ENCODE data around the gene CNTNAP2.

GRCh38 chr7:148461392-148462179 is 2345.0 kb downstream of the CNTNAP2 start:
- TF ChIP-seq CTCF (IDR thresholded peaks at IDR 0.05) = no peak
- TF ChIP-seq POLR2AphosphoS5 (IDR thresholded peaks at IDR 0.05) = no peak
- TF ChIP-seq POLR2A (IDR thresholded peaks at IDR 0.05) = no peak
- TF ChIP-seq EP300 (IDR thresholded peaks at IDR 0.05) = no peak

All from stomach (tissue), 4 donors.